HG02588 (cell line): ENCODE results near the gene SERTAD2.

Source experiments
- ATAC-seq: cut with Tn5 transposase; IDR thresholded peaks from one replicate; pipeline ENCODE4 v1.9.1; 2021; ENCODE audit warnings: mild to moderate bottlenecking, moderate library complexity; ENCODE audit not compliant: unreplicated experiment

Gene SERTAD2

DNA sequence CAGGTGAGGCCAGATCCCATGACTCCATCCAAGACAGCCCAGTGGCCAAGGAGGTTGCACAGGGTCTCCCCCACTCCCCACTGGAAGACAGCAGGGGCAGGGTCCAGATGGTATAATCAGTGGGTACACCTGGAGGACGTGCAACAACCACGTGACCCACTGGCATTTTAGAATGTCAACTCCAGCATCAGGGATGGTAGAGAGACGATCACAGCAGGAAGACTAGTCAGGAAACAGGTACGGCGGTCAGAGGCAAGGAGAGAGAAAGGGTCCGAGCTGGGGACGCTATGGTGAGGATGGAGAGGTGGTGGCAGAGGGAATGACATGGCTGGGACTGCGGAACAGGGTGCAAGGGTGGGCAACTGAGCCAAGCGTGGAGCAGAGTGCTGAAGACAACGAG, 23.0 kb downstream of the SERTAD2 start:
- ATAC-seq, result no peak

- ATAC-seq, result no peak
Measured at GRCh38 chr2:64629875-64630274, 23.8 kb downstream of the SERTAD2 start.

GRCh38 chr2:64629329-64629781, 24.4 kb downstream of the SERTAD2 start:
- ATAC-seq, result no peak

- no peak for ATAC-seq
Measured at GRCh38 chr2:64627860-64628841, 25.6 kb downstream of the SERTAD2 start.

DNA sequence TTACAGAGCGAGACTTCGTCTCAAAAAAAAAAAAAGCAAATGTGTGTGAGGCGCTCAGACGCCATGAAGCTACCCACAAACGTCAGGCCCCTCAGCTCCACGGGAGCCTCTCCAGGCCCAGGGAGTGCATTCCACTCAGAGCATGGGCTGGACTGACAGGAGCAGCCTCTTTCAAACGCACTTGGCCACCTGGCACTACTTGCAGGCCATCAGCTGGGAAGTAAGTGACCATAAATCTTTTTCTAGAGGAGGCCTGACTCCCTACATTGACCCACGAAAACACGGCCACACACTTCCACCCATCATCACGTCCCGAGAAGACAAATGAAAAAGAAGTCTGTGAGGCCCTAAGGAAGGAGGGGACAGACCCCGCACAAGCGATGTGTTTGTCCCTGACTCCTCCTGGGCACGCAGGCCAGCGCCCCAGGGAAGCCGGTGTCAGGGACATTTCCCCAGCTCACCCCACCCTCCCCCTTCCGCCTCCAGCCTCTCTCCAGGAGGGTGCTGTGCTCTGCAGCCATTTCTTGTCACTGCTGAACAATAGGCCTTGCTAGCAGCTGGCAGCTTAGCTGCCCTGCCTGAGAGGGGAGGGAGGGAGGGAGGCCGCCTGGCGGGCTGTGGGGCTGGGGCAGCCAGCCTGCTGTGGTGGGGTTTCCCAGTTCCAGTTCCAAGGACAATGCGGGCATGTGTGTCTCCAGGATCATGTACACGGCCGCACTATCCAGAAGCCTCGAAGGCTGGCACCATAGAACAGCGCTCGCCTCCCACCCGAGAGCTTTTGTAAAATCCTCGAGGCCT, 26.6 kb downstream of the SERTAD2 start:
- ATAC-seq, result no peak

DNA sequence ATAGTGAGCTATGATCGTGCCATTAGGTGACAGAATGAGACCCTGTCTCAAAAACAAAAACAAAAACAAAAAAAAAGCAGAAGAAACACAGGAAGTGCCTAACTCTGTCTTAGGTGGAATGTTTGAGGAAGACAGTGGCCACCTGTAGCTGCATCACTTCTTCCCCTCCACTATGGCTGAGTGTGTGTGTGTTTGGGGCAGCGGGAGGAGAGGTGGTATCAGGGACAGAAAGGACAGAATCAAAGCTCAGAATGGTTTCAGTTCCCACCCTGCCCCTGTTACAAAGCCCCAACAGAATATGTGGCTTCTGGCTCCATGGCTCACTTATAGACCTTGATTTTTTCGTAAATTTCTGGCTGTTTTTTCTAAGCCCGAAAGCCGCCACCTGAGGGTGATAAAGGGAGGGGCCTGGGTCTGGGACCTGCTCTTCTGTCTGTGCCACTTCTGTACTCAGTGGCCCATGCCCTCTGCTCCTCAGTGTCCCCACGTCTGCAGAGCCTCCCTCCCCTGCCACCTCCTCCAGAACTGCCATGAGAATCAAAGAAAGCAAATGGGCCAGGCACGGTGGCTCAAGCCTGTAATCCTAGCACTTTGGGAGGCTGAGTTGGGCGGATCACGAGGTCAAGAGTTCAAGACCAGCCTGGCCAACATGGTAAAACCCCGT, 27.4 kb downstream of the SERTAD2 start:
- no peak for ATAC-seq

- ATAC-seq, result no peak
Measured at GRCh38 chr2:64625299-64626145, 28.2 kb downstream of the SERTAD2 start.

DNA sequence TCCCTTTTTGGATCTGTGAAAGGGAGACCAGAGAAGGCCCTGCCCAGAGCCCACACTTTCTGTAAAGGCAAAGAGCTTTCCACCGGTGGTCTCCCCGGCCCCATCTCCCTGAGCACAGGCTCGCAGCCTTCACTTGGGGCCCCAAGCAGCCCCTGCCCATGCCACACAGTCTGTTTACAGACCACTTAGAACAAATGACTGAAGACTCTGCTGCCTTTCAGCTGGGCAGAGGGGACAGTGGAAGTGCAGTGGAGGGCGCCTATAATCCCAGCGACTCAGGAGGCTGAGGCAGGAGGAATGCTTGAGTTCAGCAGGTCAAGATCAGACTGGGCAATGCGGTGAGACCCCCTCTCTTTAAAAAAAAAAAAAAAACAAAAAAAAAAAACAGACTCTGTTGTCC, 28.9 kb downstream of the SERTAD2 start:
- no peak for ATAC-seq

- ATAC-seq, result no peak
Measured at GRCh38 chr2:64624108-64624610, 29.6 kb downstream of the SERTAD2 start.

GRCh38 chr2:64623242-64623850, 30.4 kb downstream of the SERTAD2 start:
- no peak for ATAC-seq

- no peak for ATAC-seq
Measured at GRCh38 chr2:64622443-64623241, 31.1 kb downstream of the SERTAD2 start.

DNA sequence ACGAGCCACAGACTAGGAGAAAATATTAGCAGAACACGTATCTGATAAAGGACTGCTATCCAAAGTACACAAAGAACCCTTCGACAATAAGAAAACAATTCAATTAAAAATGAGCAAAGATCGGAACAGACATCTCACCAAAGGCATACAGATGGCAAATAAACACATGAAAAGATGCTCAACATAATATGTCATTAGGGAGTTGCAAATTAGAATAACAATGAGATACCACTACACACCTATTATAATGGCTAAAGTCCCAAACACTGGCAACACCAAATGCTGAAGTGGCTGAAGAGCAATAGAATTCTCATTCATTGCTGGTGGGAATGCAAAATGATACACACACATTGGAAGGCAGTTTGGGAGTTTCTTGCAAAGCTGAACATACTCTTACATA, 33.1 kb downstream of the SERTAD2 start:
- ATAC-seq, result no peak

DNA sequence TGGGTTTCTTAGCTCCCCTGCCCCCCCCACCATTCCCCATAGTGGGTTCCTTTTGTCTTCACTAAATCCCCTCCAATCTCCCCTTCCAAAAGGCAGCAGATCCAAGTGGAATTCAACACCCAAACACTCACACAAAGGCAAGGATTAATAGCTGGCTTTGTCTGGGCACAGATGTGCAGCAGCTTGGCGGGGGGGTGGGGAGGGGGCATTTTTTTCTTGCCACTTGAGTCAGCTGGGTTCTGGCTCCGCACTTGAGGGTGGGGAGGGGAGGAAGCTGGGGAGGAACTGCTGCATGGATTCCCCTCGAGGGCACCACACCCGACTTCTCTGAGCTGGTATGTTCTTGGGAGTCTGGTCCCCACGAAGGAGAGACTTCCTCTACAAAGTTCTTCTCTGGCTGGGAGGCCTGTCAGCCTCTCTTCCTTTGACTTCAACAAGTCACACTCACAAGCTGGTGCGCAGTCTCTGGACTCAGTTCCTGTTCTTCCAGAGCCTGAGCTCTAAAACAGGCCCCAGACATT, 36.0 kb downstream of the SERTAD2 start:
- no peak for ATAC-seq

DNA sequence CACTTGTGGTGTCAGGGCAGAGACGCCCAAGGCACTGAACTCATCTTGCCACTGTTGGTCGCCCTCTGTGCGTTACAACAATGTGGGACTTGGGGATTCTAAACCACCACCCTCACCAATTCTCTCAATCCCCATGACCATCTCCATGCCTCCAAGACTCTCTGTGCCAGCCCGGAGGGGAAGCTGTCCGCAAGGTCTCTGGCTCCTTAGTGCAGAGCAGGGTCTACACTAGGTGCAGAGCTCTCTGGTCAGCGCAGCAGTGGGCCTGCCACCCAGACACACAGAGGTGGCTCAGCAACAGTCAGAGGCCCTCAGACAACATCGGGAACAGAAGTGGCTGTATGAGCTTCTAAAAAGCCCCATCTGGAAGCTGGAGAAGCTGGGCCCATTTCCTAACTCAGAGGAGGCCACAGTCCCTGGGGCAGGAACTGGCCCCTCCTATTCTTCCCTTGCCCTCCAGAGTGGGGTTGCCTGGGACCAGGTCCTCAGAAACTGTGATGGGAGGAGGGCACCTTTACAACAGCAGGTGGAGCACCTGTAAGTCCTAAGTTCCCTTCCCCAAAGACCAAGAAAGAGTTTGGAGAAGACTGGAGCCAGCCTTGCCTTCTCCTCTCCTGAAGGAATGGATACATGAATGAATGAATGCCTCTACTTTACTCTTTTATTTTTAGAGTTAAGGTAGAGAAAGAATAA, 37.7 kb downstream of the SERTAD2 start:
- no peak for ATAC-seq

DNA sequence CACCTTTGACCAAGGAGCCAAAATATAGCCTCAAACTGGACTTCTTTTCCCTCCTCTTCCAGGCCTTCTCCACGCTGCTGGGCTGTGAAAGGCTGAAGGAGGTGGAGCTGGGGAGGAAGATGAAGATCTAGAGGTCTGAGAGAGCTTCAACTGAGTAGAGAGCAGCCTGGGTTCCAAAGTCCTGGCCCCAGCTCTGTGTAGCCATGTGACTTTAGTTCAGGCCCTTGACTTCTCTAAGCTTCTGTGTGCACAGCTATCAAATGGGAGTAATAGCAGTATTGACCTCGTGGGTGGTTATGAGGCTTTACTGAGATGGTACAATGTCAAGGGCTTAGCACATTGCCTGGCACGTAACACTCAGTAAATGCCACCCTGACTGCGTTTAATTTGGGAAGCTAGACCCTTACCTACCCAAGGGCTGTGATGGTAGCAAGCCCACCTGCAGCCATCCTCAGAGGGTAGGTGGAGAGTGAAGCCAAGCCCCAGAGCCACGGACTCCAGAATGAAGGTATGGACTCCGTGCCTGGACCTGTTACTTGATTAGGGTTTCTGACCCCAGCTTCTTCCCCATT, 38.4 kb downstream of the SERTAD2 start:
- no peak for ATAC-seq

GRCh38 chr2:64613276-64613675, 40.4 kb downstream of the SERTAD2 start:
- no peak for ATAC-seq

- no peak for ATAC-seq
Measured at GRCh38 chr2:64612575-64613195, 41.0 kb downstream of the SERTAD2 start.
